ENCODE measurements around the gene PLBD1. TPM values are rescaled to one million over a fixed set of nuclear protein-coding genes. Genes with fewer than 3 reads are reported as not detected.

The PLBD1 gene
- polyA plus RNA-seq, 3 donors = 40.5 to 46.3 (median 45.7) TPM

- DNase-seq (ENCODE audit: low read depth in 3 of 3, low spot score in 2 of 3) = no peak
Measured at GRCh38 chr12:14571779-14572178, 4.1 kb upstream of the PLBD1 start.

GRCh38 chr12:14570231-14570630, 2.5 kb upstream of the PLBD1 start:
- no peak for DNase-seq (ENCODE audit: low read depth in 3 of 3, low spot score in 2 of 3)

- no peak for DNase-seq (ENCODE audit: low read depth in 3 of 3, low spot score in 2 of 3)
Measured at GRCh38 chr12:14564336-14564959, 3.2 kb downstream of the PLBD1 start.

GRCh38 chr12:14563046-14563445, 4.6 kb downstream of the PLBD1 start:
- DNase-seq (ENCODE audit: low read depth in 3 of 3, low spot score in 2 of 3) = no peak

GRCh38 chr12:14562279-14562678, 5.4 kb downstream of the PLBD1 start:
- DNase-seq (ENCODE audit: low read depth in 3 of 3, low spot score in 2 of 3) = no peak

GRCh38 chr12:14561677-14562238, 5.9 kb downstream of the PLBD1 start:
- no peak for DNase-seq (ENCODE audit: low read depth in 3 of 3, low spot score in 2 of 3)

- no peak for DNase-seq (ENCODE audit: low read depth in 3 of 3, low spot score in 2 of 3)
Measured at GRCh38 chr12:14560904-14561574, 6.6 kb downstream of the PLBD1 start.

GRCh38 chr12:14558473-14558959, 9.2 kb downstream of the PLBD1 start:
- no peak for DNase-seq (ENCODE audit: low read depth in 3 of 3, low spot score in 2 of 3)

GRCh38 chr12:14557966-14558365, 9.7 kb downstream of the PLBD1 start:
- no peak for DNase-seq (ENCODE audit: low read depth in 3 of 3, low spot score in 2 of 3)

GRCh38 chr12:14554281-14555007, 13.2 kb downstream of the PLBD1 start:
- peak; percentile 39 to 47 (median 45) for DNase-seq (ENCODE audit: low read depth in 3 of 3, low spot score in 2 of 3)

- DNase-seq (ENCODE audit: low read depth in 3 of 3, low spot score in 2 of 3) = no peak
Measured at GRCh38 chr12:14548609-14549008, 19.1 kb downstream of the PLBD1 start.

GRCh38 chr12:14547571-14547970, 20.1 kb downstream of the PLBD1 start:
- DNase-seq (ENCODE audit: low read depth in 3 of 3, low spot score in 2 of 3) = no peak

GRCh38 chr12:14545144-14546124, 22.2 kb downstream of the PLBD1 start:
- no peak for DNase-seq (ENCODE audit: low read depth in 3 of 3, low spot score in 2 of 3)

- DNase-seq (ENCODE audit: low read depth in 3 of 3, low spot score in 2 of 3) = no peak
Measured at GRCh38 chr12:14540801-14541462, 26.8 kb downstream of the PLBD1 start.

- no peak for DNase-seq (ENCODE audit: low read depth in 3 of 3, low spot score in 2 of 3)
Measured at GRCh38 chr12:14537088-14537487, 30.6 kb downstream of the PLBD1 start.

GRCh38 chr12:14532152-14532551, 35.5 kb downstream of the PLBD1 start:
- DNase-seq (ENCODE audit: low read depth in 3 of 3, low spot score in 2 of 3) = no peak

- no peak for DNase-seq (ENCODE audit: low read depth in 3 of 3, low spot score in 2 of 3)
Measured at GRCh38 chr12:14525964-14526363, 41.7 kb downstream of the PLBD1 start.

GRCh38 chr12:14521822-14522221, 45.9 kb downstream of the PLBD1 start:
- DNase-seq (ENCODE audit: low read depth in 3 of 3, low spot score in 2 of 3) = no peak

- DNase-seq (ENCODE audit: low read depth in 3 of 3, low spot score in 2 of 3) = no peak
Measured at GRCh38 chr12:14514946-14515345, 52.7 kb downstream of the PLBD1 start.

Measured in right renal cortex interstitium (tissue), 3 donors.